Stimulated activated CD4-positive, alpha-beta T cell treated with anti-CD3 and anti-CD28 coated beads, Interleukin-1b, Interleukin-23, amount 100 ng/mL, for 1 hour (primary cell): Measurements from ENCODE around the gene NUCB1.

Experiments used
- DNase-seq, 2 donors: peaks; one replicate each; pipeline ENCODE4 v3.0.0-alpha.2; 2020; ENCODE audit warnings: low read depth in 2 of 2

The NUCB1 gene

GRCh38 chr19:48935864-48936263 lies 35.8 kb downstream of the NUCB1 start:
- DNase-seq: no peak

- no peak for DNase-seq
Observed at GRCh38 chr19:48938256-48938655, 38.1 kb downstream of the NUCB1 start.

GRCh38 chr19:48940902-48941301 lies 40.8 kb downstream of the NUCB1 start:
- DNase-seq: no peak

GRCh38 chr19:48943081-48943480 lies 43.0 kb downstream of the NUCB1 start:
- no peak for DNase-seq

- DNase-seq: no peak
Observed at GRCh38 chr19:48945415-48945814, 45.3 kb downstream of the NUCB1 start.

GRCh38 chr19:48945817-48946216 lies 45.7 kb downstream of the NUCB1 start:
- no peak for DNase-seq

- no peak for DNase-seq
Observed at GRCh38 chr19:48946463-48947257, 46.5 kb downstream of the NUCB1 start.

- DNase-seq: no peak
Observed at GRCh38 chr19:48947258-48947542, 47.1 kb downstream of the NUCB1 start.

GRCh38 chr19:48950159-48950558 lies 50.0 kb downstream of the NUCB1 start:
- no peak for DNase-seq

GRCh38 chr19:48950830-48951519 lies 50.9 kb downstream of the NUCB1 start:
- DNase-seq: no peak

GRCh38 chr19:48953141-48953540 lies 53.0 kb downstream of the NUCB1 start:
- no peak for DNase-seq

- DNase-seq: no peak
Observed at GRCh38 chr19:48953990-48954594, 54.0 kb downstream of the NUCB1 start.

GRCh38 chr19:48954595-48955307 lies 54.6 kb downstream of the NUCB1 start, which contains the start of gene BAX:
Gene BAX (plus strand): TSS chr19:48954875. CDS start chr19:48954929, 54 bp downstream.
- peak; percentile 55 to 82 for DNase-seq

- DNase-seq: no peak
Observed at GRCh38 chr19:48955308-48955958, 55.3 kb downstream of the NUCB1 start.

- DNase-seq: no peak
Observed at GRCh38 chr19:48958006-48958405, 57.9 kb downstream of the NUCB1 start.

GRCh38 chr19:48959341-48960239 lies 59.5 kb downstream of the NUCB1 start:
- no peak for DNase-seq

GRCh38 chr19:48961051-48961649 lies 61.0 kb downstream of the NUCB1 start:
- no peak for DNase-seq

- DNase-seq: no peak
Observed at GRCh38 chr19:48961673-48962028, 61.5 kb downstream of the NUCB1 start.

- DNase-seq: no peak
Observed at GRCh38 chr19:48962029-48962848, 62.1 kb downstream of the NUCB1 start.

GRCh38 chr19:48962849-48963165 lies 62.7 kb downstream of the NUCB1 start:
- DNase-seq: no peak
